Activated B cell treated with CpG ODN at 0.5 μM for 24 hours (primary cell): ENCODE data around the gene METTL23. TPM values are rescaled to one million over a fixed set of nuclear protein-coding genes. Genes with fewer than 3 reads are reported as not detected.
A peak's percentile ranks its signal among the peaks of the same experiment; 100 is the strongest.
"Not testable (repeated sequence)": the region's sequence is repeated elsewhere in the genome, so short reads cannot be mapped to it uniquely, and the experiment has no call there.

Source experiments
- ATAC-seq: fragments of 200-7000 bp; cut with Tn5 transposase; one replicate; pipeline ENCODE4 v1.10.0; 2021; ENCODE audit warnings: low read depth, mild to moderate bottlenecking, moderate library complexity
- CTCF ChIA-PET: fragments of 350-600 bp; sonication (Branson Sonifier 250); formaldehyde crosslinking; loops from one replicate; lab custom pipeline; 2021; ENCODE audit warnings: antibody characterized with exemption; lab: Charles Lee
- POLR2A ChIA-PET: fragments of 350-600 bp; sonication (Branson Sonifier 250); formaldehyde crosslinking; loops from one replicate; lab custom pipeline; 2021; ENCODE audit warnings: antibody characterized with exemption; lab: Charles Lee
- DNase-seq: peaks from one replicate; pipeline ENCODE4 v3.0.0; 2022
- H3K27ac Mint-ChIP-seq: one replicate; pipeline ENCODE4 v1.8.0; 2020; ENCODE audit warnings: mixed read lengths
- H3K27me3 Mint-ChIP-seq: one replicate; pipeline ENCODE4 v1.8.0; 2021; ENCODE audit warnings: mixed read lengths
- H3K36me3 Mint-ChIP-seq: one replicate; pipeline ENCODE4 v1.8.0; 2021; ENCODE audit warnings: low read depth, mixed read lengths
- H3K4me1 Mint-ChIP-seq: one replicate; pipeline ENCODE4 v1.8.0; 2021; ENCODE audit warnings: mixed read lengths
- H3K4me3 Mint-ChIP-seq: one replicate; pipeline ENCODE4 v1.8.0; 2020; ENCODE audit warnings: mild to moderate bottlenecking, mixed read lengths
- H3K9me3 Mint-ChIP-seq: one replicate; pipeline ENCODE4 v1.8.0; 2020; ENCODE audit warnings: mixed read lengths
- intact Hi-C: fragments of 100-400 bp; cut with micrococcal nuclease; formaldehyde crosslinking; loops from one replicate; pipeline ENCODE4 v1.15.1; 2024
- total RNA-seq: library from RNA; stranded (reverse); gene quantifications from 2 replicates; pipeline ENCODE4 v1.2.3, GENCODE V29; 2022
- TF ChIP-seq, protein P1 (sequence below): fragments of 200-600 bp; IDR thresholded peaks from one replicate; pipeline ENCODE4 v1.8.0; 2022; ENCODE audit warnings: antibody characterized with exemption, mild to moderate bottlenecking

METTL23 gene
- total RNA-seq, 1 donor from 2014 or later = 56.0 TPM

- Mint-ChIP-seq H3K36me3 (no peaks in the 10 kb centered on the region), H3K27me3 (no peaks in the 10 kb centered on the region), H3K4me1 (peaks cover 8% of the 10 kb centered on the region), H3K4me3 (no peak overlapping the region), H3K27ac (no peak overlapping the region), H3K9me3 (no peaks in the 10 kb centered on the region)
- no peak for DNase-seq
- intact Hi-C loops = no loop called here
- ChIA-PET CTCF (no interaction called here), POLR2A (interaction anchor here (1.1 kb wide), 1 partner anchor 20 kb away, joined by 6 read pairs; no protein-coding TSS in a partner anchor)
- ATAC-seq = no peak
- TF ChIP-seq, protein P1, sequence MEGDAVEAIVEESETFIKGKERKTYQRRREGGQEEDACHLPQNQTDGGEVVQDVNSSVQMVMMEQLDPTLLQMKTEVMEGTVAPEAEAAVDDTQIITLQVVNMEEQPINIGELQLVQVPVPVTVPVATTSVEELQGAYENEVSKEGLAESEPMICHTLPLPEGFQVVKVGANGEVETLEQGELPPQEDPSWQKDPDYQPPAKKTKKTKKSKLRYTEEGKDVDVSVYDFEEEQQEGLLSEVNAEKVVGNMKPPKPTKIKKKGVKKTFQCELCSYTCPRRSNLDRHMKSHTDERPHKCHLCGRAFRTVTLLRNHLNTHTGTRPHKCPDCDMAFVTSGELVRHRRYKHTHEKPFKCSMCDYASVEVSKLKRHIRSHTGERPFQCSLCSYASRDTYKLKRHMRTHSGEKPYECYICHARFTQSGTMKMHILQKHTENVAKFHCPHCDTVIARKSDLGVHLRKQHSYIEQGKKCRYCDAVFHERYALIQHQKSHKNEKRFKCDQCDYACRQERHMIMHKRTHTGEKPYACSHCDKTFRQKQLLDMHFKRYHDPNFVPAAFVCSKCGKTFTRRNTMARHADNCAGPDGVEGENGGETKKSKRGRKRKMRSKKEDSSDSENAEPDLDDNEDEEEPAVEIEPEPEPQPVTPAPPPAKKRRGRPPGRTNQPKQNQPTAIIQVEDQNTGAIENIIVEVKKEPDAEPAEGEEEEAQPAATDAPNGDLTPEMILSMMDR = no peak
Observed at GRCh38 chr17:76691379-76692191, 35.1 kb upstream of the METTL23 start.

DNA sequence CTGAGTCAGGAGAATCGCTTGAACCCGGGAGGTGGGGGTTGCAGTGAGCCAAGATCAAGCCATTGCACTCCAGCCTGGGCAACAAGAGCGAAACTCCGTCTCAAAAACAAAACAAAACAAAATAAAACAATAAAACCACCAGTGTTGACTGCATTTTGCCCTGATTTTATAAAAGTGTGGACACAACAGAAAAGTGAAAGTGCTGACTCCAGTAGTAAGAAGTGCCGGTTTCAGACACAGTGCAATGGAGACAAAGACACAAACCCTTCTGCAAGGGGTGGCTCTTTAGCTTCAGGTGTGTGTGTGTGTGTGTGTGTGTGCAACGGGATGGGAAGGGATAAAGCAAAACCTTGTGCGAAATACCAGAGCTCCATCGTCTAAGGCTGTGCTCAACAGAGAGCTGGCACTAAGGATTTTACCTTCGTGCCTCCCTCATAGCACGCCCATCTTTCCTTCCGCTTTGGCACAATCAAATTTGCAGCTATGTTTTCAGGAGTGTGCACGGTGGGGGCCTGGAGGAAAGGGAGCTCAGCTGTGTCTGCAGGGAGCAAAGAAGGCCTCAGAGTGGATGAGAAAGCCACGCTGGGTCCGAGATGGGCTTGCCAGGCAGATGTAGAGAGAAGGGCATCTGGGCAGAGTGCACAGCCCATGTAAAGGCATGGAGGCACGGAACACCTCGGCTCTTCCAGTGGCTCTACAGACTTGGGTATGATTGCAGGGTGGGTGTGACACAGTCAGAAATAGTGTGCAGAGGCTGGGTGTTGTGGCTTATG, 31.4 kb upstream of the METTL23 start:
- no peaks in the 10 kb centered on the region for H3K27me3 Mint-ChIP-seq
- no peak for ATAC-seq
- intact Hi-C loops = no loop called here
- no peak for DNase-seq
- H3K36me3 Mint-ChIP-seq = no peaks in the 10 kb centered on the region
- CTCF ChIA-PET = no interaction called here
- H3K4me3 Mint-ChIP-seq = no peak overlapping the region
- H3K9me3 Mint-ChIP-seq = no peaks in the 10 kb centered on the region
- no peak overlapping the region for H3K27ac Mint-ChIP-seq
- POLR2A ChIA-PET = interaction anchor here (0.6 to 1.7 kb wide), 3 partner anchors 31 to 124 kb away, joined by 5 to 9 read pairs (median 6); partner anchors contain the start of genes JMJD6 and METTL23
- TF ChIP-seq, protein P1 = no peak
- H3K4me1 Mint-ChIP-seq = peaks cover 21% of the 10 kb centered on the region

- TF ChIP-seq, protein P1 = no peak
- ChIA-PET CTCF (interaction anchor here (1.0 to 1.5 kb wide), 2 partner anchors 17 to 140 kb away, joined by 3 to 4 read pairs; no protein-coding TSS in a partner anchor), POLR2A (interaction anchor here (0.6 to 1.7 kb wide), 6 partner anchors 25 to 169 kb away, joined by 3 to 12 read pairs (median 4); partner anchors contain the start of genes JMJD6, METTL23 and MFSD11)
- peak; percentile 27 for DNase-seq
- Mint-ChIP-seq H3K4me1 (peaks cover 21% of the 10 kb centered on the region), H3K27me3 (no peaks in the 10 kb centered on the region), H3K4me3 (no peak overlapping the region), H3K27ac (peak overlapping the region; percentile 53), H3K9me3 (no peaks in the 10 kb centered on the region), H3K36me3 (no peaks in the 10 kb centered on the region)
- peak; percentile 94 for ATAC-seq
- intact Hi-C loops = no loop called here
Observed at GRCh38 chr17:76696763-76697701, 29.6 kb upstream of the METTL23 start.

DNA sequence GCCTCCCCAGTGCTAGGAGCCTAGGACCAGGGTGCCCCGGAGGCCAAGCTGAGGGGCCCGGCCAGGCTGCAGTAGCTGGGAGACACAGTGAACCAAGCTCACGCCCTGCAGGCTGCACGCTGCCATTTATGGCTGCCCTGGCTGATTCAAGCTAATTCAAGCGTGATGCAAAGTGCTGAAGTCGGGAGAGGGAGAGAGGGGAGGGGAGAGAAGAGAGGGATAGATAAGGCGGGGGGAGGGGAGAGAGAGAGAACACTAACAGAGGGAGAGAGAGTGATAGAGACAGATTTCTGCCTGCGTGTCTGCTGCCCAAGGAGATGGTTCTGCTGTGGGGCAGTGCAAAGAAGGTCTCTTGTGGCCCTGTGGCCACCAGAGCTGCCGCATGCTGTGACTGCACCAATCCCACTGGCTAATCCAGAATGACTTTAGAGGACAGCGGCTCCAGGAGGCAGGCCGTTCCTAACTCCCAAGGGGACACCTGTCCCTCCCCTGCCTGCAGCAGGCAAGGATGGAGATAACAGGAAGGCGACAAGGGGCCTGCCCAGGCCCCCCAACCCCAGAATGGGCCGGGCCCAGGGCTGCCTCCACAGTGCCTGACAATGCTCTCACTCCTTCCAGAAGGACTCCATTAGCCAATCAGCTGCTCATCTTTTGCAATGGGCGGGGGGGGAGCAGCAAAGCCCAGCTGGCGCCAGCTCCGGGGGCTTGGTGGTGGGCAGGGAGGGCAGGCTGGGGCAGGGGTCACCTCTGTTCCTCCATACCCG, 28.8 kb upstream of the METTL23 start:
- DNase-seq (no peak), ATAC-seq (no peak)
- TF ChIP-seq, protein P1 = no peak

DNA sequence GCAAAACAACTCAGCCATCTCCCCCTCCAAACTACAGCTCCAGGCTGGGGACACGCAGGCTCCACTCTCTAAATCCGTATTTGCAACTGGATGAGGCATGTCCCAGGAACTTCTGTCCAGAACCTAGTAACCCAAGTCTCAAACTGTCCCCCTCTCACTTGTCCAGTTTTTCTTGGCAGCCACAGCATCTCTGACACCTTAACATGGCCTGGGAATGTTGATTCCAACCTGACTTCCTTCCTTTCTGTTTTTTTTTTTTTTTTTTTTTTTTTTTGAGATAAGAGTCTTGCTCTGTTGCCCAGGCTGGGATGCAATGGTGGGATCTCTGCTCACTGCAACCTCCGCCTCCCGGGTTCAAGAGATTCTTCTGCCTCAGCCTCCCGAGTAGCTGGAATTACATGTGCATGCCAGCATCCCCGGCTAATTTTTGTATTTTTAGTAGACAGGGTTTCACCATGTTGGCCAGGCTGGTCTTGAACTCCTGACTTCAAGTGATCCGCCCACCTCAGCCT, 28.1 kb upstream of the METTL23 start:
- H3K36me3 Mint-ChIP-seq, intact Hi-C loops, H3K27me3 Mint-ChIP-seq, H3K9me3 Mint-ChIP-seq, H3K4me3 Mint-ChIP-seq, CTCF ChIA-PET, H3K27ac Mint-ChIP-seq, POLR2A ChIA-PET, ATAC-seq, DNase-seq: not testable (repeated sequence)
- H3K4me1 Mint-ChIP-seq = peaks cover 21% of the 10 kb centered on the region

More for the DNA sequence above, 28.8 kb upstream of the METTL23 start:
- H3K27me3 Mint-ChIP-seq = no peaks in the 10 kb centered on the region
- peaks cover 21% of the 10 kb centered on the region for H3K4me1 Mint-ChIP-seq
- ChIA-PET CTCF (no interaction called here), POLR2A (interaction anchor here (0.6 kb wide), 2 partner anchors 91 to 170 kb away, joined by 5 to 12 read pairs; no protein-coding TSS in a partner anchor)
- H3K4me3 Mint-ChIP-seq = no peak overlapping the region
- no peaks in the 10 kb centered on the region for H3K9me3 Mint-ChIP-seq
- no peaks in the 10 kb centered on the region for H3K36me3 Mint-ChIP-seq
- intact Hi-C loops = no loop called here
- no peak overlapping the region for H3K27ac Mint-ChIP-seq
